Naive thymus-derived CD8-positive, alpha-beta T cell (primary cell): Measurements from ENCODE around the gene ITK. TPM values are rescaled to one million over a fixed set of nuclear protein-coding genes. Genes with fewer than 3 reads are reported as not detected.

ENCODE experiments used
- ATAC-seq, 2 donors: fragments of 150-1000 bp; cut with Tn5 transposase in 1 of 2; sonication (Bioruptor Pico), chemical (Tn5 transposase) in 1 of 2; 1 replicate in 1 of 2; 2 replicates in 1 of 2; pipeline ENCODE4 v1.10.0; 2021; ENCODE audit warnings: mild to moderate bottlenecking in 2 of 2, moderate library complexity in 2 of 2
- POLR2A ChIA-PET: fragments of 350-600 bp; sonication (Branson Sonifier 250); formaldehyde crosslinking; loops from one replicate; lab custom pipeline; 2021; ENCODE audit warnings: antibody characterized with exemption; lab: Charles Lee
- DNase-seq, 10 donors: peaks; one replicate each; pipeline versions ENCODE4 v3.0.0 to v3.0.0-alpha.2; 2020 to 2022
- H3K27ac Mint-ChIP-seq, 10 donors: one replicate each; pipeline ENCODE4 v1.8.0; 2020 to 2022; ENCODE audit warnings: mild to moderate bottlenecking in 10 of 10, mixed read lengths in 10 of 10, moderate library complexity in 4 of 10, inconsistent platforms in 1 of 10
- H3K27me3 Mint-ChIP-seq, 5 donors: one replicate each; pipeline ENCODE4 v1.8.0; 2021 to 2022; ENCODE audit warnings: mixed read lengths in 5 of 5
- H3K36me3 Mint-ChIP-seq, 3 donors: one replicate each; pipeline ENCODE4 v1.8.0; 2020 to 2022; ENCODE audit warnings: mixed read lengths in 3 of 3, mild to moderate bottlenecking in 2 of 3, inconsistent platforms in 1 of 3
- H3K4me1 Mint-ChIP-seq, 4 donors: one replicate each; pipeline ENCODE4 v1.8.0; 2021 to 2022; ENCODE audit warnings: mixed read lengths in 4 of 4
- H3K4me3 Mint-ChIP-seq, 10 donors: one replicate each; pipeline ENCODE4 v1.8.0; 2020 to 2022; ENCODE audit warnings: mild to moderate bottlenecking in 10 of 10, mixed read lengths in 10 of 10, moderate library complexity in 6 of 10, inconsistent platforms in 1 of 10
- H3K9me3 Mint-ChIP-seq, 9 donors: one replicate each; pipeline ENCODE4 v1.8.0; 2020 to 2022; ENCODE audit warnings: mixed read lengths in 9 of 9, mild to moderate bottlenecking in 3 of 9, inconsistent platforms in 1 of 9, moderate library complexity in 1 of 9
- polyA plus RNA-seq, 3 donors: library from polyadenylated mRNA; unstranded; fragments of 300-500 nt; fragmentation: Illumina TruSeq; gene quantifications; one replicate each; pipeline ENCODE4 v1.2.3, GENCODE V29; 2021
- total RNA-seq, 8 experiments: library from RNA in 2 of 8; stranded (reverse) in 2 of 8; gene quantifications; one replicate each; pipeline ENCODE4 v1.2.3 and lab custom pipeline; 2021 to 2026

ITK gene
- 100 to 1,000 TPM; 477 to 490 TPM for total RNA-seq
- polyA plus RNA-seq, result 100 to 1,000 TPM; 109 to 231 (median 148) TPM
- 587 to 830 (median 772) reads per million in 6 experiments for total RNA-seq (lab: John Stamatoyannopoulos, UW)

DNA sequence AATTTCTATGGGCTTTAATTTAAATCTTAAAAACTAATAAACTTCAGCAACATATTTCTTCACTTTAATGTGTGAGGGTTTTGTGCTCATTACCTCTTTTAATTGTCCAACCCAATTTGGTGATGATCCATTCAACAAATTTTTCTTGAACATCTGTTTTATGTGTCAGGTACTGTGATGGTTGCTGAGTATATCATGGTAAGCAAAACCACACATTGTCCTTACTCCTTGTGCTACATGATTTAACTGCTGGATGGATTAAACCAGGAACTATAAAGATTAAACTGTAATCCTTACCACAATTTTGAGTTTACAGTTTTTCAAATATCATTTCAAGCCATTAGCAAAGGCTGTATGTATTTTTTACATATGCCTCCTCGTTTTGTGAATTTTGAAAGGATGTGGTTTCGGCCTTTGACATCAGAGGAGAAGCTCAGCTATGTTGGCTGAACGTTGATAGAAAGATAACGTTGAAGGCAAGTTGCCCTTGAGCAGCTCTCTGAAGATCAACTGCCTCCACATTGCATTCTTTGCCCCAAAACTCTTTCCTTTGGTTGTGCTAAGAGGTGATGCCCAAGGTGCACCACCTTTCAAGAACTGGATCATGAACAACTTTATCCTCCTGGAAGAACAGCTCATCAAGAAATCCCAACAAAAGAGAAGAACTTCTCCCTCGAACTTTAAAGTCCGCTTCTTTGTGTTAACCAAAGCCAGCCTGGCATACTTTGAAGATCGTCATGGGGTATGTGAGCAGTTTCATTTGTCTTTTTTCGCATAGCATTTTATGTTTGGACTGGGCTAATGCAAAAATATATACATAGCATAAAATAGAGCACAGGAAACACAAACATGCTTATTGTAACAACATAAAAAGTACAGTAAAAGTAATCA, at the start of gene ITK:
Gene ITK, plus strand, starts transcription at position 467 of the 891 bp plus-strand sequence. Its CDS starts 138 bp downstream, at position 605.
- H3K27ac Mint-ChIP-seq, result peak within 1 kb of the TSS; percentile 92 to 100 (median 96)
- H3K36me3 Mint-ChIP-seq, result peaks cover 36 to 42% (median 40%) of the 10 kb centered on the region in 3 donors
- H3K4me1 Mint-ChIP-seq, result peaks cover 28 to 56% (median 52%) of the 10 kb centered on the region in 4 donors
- DNase-seq (peak in 8 of 10 donors; percentile 38 to 83 (median 70)), ATAC-seq (peak; percentile 81 to 90)
- H3K9me3 Mint-ChIP-seq, result no peaks in the 10 kb centered on the region
- POLR2A ChIA-PET, result interaction anchor here (0.6 to 36.8 kb wide), 14 partner anchors 8 to 126 kb away, joined by 3 to 990 read pairs (median 7); partner anchors contain the start of genes GARIN3 and MED7
- peak within 1 kb of the TSS; percentile 80 to 100 (median 98) for H3K4me3 Mint-ChIP-seq
- H3K27me3 Mint-ChIP-seq, result no peaks in the 10 kb centered on the region

- POLR2A ChIA-PET, result interaction anchor here (0.7 kb wide), 3 partner anchors 202 to 1178 kb away, joined by 3 to 6 read pairs (median 5); no protein-coding TSS in a partner anchor
- Mint-ChIP-seq H3K27ac (peak overlapping the region in 1 of 10 donors; percentile 65), H3K27me3 (no peaks in the 10 kb centered on the region), H3K4me1 (peaks cover 5 to 25% (median 19%) of the 10 kb centered on the region in 4 donors), H3K4me3 (no peak overlapping the region), H3K9me3 (no peaks in the 10 kb centered on the region), H3K36me3 (no peaks in the 10 kb centered on the region)
- no peak for ATAC-seq
- DNase-seq, result no peak
Measured at GRCh38 chr5:157130925-157131324, 49.7 kb upstream of the ITK start.

DNA sequence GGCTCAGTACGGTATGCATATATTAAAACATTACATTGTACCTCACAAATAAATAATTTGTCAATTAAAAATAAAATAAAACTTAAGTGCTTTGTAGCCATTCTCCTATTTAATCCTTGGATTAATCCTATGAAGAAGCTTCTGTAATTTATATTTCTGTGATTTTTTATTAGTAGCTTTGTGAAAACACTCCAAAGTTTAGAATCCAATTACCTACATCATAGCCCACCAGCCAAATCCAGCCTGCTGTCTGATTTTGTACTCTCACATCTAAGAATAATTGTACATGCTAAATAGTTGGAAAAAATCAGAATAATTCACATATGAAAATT, 48.4 kb upstream of the ITK start:
- Mint-ChIP-seq H3K27me3 (no peaks in the 10 kb centered on the region), H3K9me3 (no peaks in the 10 kb centered on the region), H3K4me3 (no peak overlapping the region), H3K27ac (no peak overlapping the region), H3K36me3 (peaks cover 0 to 6% (median 3%) of the 10 kb centered on the region in 3 donors), H3K4me1 (peaks cover 8 to 29% (median 23%) of the 10 kb centered on the region in 4 donors)
- ATAC-seq (no peak), DNase-seq (no peak)
- POLR2A ChIA-PET, result interaction anchor here (0.8 to 2.1 kb wide), 3 partner anchors 10 to 198 kb away, joined by 3 to 23 read pairs (median 3); partner anchors contain the start of gene MED7

- H3K9me3 Mint-ChIP-seq, result peaks cover 0 to 5% (median 0%) of the 10 kb centered on the region in 9 donors
- H3K4me3 Mint-ChIP-seq, result no peak overlapping the region
- ATAC-seq, result no peak
- no peaks in the 10 kb centered on the region for H3K27me3 Mint-ChIP-seq
- no peak for DNase-seq
- peaks cover 15 to 44% (median 40%) of the 10 kb centered on the region in 4 donors for H3K4me1 Mint-ChIP-seq
- peaks cover 16 to 38% (median 37%) of the 10 kb centered on the region in 3 donors for H3K36me3 Mint-ChIP-seq
- H3K27ac Mint-ChIP-seq, result peak overlapping the region in 5 of 10 donors; percentile 21 to 87 (median 53)
- POLR2A ChIA-PET, result interaction anchor here (0.6 kb wide), 1 partner anchor 27 kb away, joined by 4 read pairs; no protein-coding TSS in a partner anchor
Measured at GRCh38 chr5:157137691-157138090, 42.9 kb upstream of the ITK start.

- DNase-seq (peak; percentile 71 to 98 (median 93)), ATAC-seq (peak; percentile 95 to 96)
- H3K4me1 Mint-ChIP-seq, result peaks cover 16 to 38% (median 35%) of the 10 kb centered on the region in 4 donors
- POLR2A ChIA-PET, result interaction anchor here (0.8 to 3.2 kb wide), 50 partner anchors 8 to 589 kb away, joined by 3 to 31 read pairs (median 5); partner anchors contain the start of genes HAVCR2, ITK and THG1L
- H3K36me3 Mint-ChIP-seq, result peaks cover 16 to 32% (median 29%) of the 10 kb centered on the region in 3 donors
- H3K27me3 Mint-ChIP-seq, result no peaks in the 10 kb centered on the region
- H3K9me3 Mint-ChIP-seq, result peaks cover 0 to 5% (median 0%) of the 10 kb centered on the region in 9 donors
- H3K27ac Mint-ChIP-seq, result peak within 1 kb of the TSS; percentile 93 to 100 (median 97)
- peak within 1 kb of the TSS; percentile 92 to 99 (median 96) for H3K4me3 Mint-ChIP-seq
Measured at GRCh38 chr5:157142317-157143126, 38.1 kb upstream of the ITK start, which contains the start of gene MED7. MED7 (minus strand) TSS chr5:157142865; CDS start chr5:157139431, 3,434 bp downstream.

- peaks cover 0 to 5% (median 0%) of the 10 kb centered on the region in 9 donors for H3K9me3 Mint-ChIP-seq
- H3K4me1 Mint-ChIP-seq, result peaks cover 16 to 43% (median 41%) of the 10 kb centered on the region in 4 donors
- POLR2A ChIA-PET, result interaction anchor here (0.8 to 3.2 kb wide), 45 partner anchors 9 to 588 kb away, joined by 3 to 31 read pairs (median 6); partner anchors contain the start of genes HAVCR2, ITK and THG1L
- no peaks in the 10 kb centered on the region for H3K27me3 Mint-ChIP-seq
- peak overlapping the region; percentile 92 to 99 (median 96) for H3K4me3 Mint-ChIP-seq
- ATAC-seq, result peak; percentile 57 to 58
- peak overlapping the region; percentile 93 to 100 (median 97) for H3K27ac Mint-ChIP-seq
- peaks cover 15 to 23% (median 21%) of the 10 kb centered on the region in 3 donors for H3K36me3 Mint-ChIP-seq
- DNase-seq, result peak in 7 of 10 donors; percentile 18 to 76 (median 23)
Measured at GRCh38 chr5:157143127-157143971, 37.3 kb upstream of the ITK start.

GRCh38 chr5:157148734-157149615, 31.7 kb upstream of the ITK start:
- peak; percentile 55 to 87 (median 81) for DNase-seq
- peak; percentile 72 to 78 for ATAC-seq
- peak overlapping the region; percentile 34 to 91 (median 74) for H3K27ac Mint-ChIP-seq
- POLR2A ChIA-PET, result interaction anchor here (0.6 to 2.6 kb wide), 24 partner anchors 8 to 164 kb away, joined by 3 to 16 read pairs (median 4); partner anchors contain the start of gene ITK
- peaks cover 17 to 48% (median 43%) of the 10 kb centered on the region in 4 donors for H3K4me1 Mint-ChIP-seq
- no peaks in the 10 kb centered on the region for H3K27me3 Mint-ChIP-seq
- no peaks in the 10 kb centered on the region for H3K36me3 Mint-ChIP-seq
- H3K4me3 Mint-ChIP-seq, result peak overlapping the region in 6 of 10 donors; percentile 1 to 55 (median 19)
- H3K9me3 Mint-ChIP-seq, result no peaks in the 10 kb centered on the region

DNA sequence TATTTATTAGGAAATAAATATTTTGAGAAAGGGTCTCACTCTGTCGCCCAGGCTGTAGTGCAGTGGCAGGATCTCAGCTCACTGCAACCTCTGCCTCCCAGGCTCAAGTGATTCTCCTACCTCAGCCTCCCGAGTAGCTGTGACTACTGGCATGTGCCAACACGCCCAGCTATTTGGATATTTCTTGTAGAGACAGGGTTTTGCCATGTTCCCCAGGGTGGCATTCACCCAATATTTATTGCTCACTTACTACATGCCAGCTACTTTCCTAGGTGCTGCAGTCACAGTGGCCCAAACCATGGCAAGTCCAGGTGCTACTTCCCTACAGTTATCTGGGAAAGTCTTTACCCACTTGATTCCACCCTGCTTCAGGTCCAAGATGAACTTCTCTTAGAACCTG, 29.6 kb upstream of the ITK start:
- Mint-ChIP-seq H3K36me3 (no peaks in the 10 kb centered on the region), H3K9me3 (no peaks in the 10 kb centered on the region), H3K4me3 (no peak overlapping the region), H3K27me3 (no peaks in the 10 kb centered on the region), H3K4me1 (peaks cover 30 to 65% (median 58%) of the 10 kb centered on the region in 4 donors), H3K27ac (peak overlapping the region in 8 of 10 donors; percentile 18 to 80 (median 46))
- POLR2A ChIA-PET, result interaction anchor here (1.0 to 2.1 kb wide), 4 partner anchors 21 to 142 kb away, joined by 3 to 8 read pairs (median 5); no protein-coding TSS in a partner anchor
- no peak for ATAC-seq
- DNase-seq, result no peak

- POLR2A ChIA-PET, result interaction anchor here (0.7 to 4.7 kb wide), 9 partner anchors 12 to 154 kb away, joined by 3 to 50 read pairs (median 4); partner anchors contain the start of genes ITK and MED7
- ATAC-seq, result no peak
- no peaks in the 10 kb centered on the region for H3K27me3 Mint-ChIP-seq
- peak overlapping the region in 9 of 10 donors; percentile 61 to 97 (median 90) for H3K27ac Mint-ChIP-seq
- no peak for DNase-seq
- H3K9me3 Mint-ChIP-seq, result no peaks in the 10 kb centered on the region
- peaks cover 39 to 80% (median 73%) of the 10 kb centered on the region in 4 donors for H3K4me1 Mint-ChIP-seq
- H3K4me3 Mint-ChIP-seq, result peak overlapping the region; percentile 71 to 90 (median 80)
- no peaks in the 10 kb centered on the region for H3K36me3 Mint-ChIP-seq
Measured at GRCh38 chr5:157155297-157155696, 25.3 kb upstream of the ITK start.
